Stomach (tissue), 4 donors: ENCODE measurements around the gene IQCH.

Source experiments
- EP300 ChIP-seq: sonication (generic); formaldehyde crosslinking; IDR thresholded peaks from one replicate; pipeline ENCODE4 v1.6.1; 2017; ENCODE audit warnings: antibody characterized with exemption
- POLR2A ChIP-seq, 4 donors: fragments of 450-650 bp; IDR thresholded peaks; one replicate each; pipeline ENCODE4 v1.6.1; 2016; ENCODE audit warnings: antibody characterized with exemption in 4 of 4, control low read depth in 2 of 4, mild to moderate bottlenecking in 1 of 4, moderate library complexity in 1 of 4
- POLR2AphosphoS5 ChIP-seq, 3 donors: sonication (generic); formaldehyde crosslinking; IDR thresholded peaks; one replicate each; pipeline ENCODE4 v1.6.1; 2016; ENCODE audit warnings: antibody characterized with exemption in 3 of 3
- TF ChIP-seq, protein P1 (sequence below), 7 experiments: fragments of 450-650 bp in 4 of 7; fragments of 200-600 bp in 3 of 7; sonication (generic) in 3 of 7; IDR thresholded peaks; one replicate each; pipeline ENCODE4 v1.5.1; 2016 to 2019; ENCODE audit warnings: antibody characterized with exemption in 7 of 7, control low read depth in 2 of 7, mild to moderate bottlenecking in 1 of 7

DNA sequence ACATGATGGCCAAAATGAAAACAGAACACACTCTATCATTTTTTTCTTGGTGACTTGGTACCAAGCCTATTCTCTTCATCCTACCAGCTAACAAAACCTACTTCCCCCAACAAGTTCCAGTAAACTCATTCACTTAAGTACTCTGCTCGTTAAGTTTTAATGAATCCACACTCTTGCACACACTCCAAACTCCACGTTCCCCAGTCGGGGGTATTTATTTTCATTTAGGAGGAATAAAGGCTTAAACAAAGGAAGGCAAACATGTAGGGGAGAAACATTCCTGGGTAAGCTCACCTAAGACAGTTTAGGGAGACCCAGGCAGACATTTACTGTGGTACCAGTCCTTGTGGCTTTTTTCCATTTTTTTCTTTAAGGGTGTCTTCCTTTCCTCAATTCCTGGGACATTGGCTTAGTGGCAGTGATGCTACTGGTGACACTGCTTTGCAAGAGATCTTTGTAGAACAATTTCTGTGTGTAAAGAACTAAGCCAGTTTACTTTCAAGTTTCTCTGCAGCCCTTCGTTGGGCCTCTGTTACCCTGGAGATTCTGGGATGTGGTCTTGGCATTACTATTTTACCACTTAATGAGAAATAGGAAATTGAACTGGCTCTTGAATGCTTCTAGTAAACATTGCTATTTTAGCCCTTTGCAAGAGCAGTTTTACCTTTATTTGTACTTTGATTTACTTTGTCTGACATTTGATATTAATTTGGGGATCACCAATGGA lies 149.0 kb downstream of the IQCH start:
- TF ChIP-seq, protein P1, sequence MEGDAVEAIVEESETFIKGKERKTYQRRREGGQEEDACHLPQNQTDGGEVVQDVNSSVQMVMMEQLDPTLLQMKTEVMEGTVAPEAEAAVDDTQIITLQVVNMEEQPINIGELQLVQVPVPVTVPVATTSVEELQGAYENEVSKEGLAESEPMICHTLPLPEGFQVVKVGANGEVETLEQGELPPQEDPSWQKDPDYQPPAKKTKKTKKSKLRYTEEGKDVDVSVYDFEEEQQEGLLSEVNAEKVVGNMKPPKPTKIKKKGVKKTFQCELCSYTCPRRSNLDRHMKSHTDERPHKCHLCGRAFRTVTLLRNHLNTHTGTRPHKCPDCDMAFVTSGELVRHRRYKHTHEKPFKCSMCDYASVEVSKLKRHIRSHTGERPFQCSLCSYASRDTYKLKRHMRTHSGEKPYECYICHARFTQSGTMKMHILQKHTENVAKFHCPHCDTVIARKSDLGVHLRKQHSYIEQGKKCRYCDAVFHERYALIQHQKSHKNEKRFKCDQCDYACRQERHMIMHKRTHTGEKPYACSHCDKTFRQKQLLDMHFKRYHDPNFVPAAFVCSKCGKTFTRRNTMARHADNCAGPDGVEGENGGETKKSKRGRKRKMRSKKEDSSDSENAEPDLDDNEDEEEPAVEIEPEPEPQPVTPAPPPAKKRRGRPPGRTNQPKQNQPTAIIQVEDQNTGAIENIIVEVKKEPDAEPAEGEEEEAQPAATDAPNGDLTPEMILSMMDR (IDR thresholded peaks at IDR 0.05): no peak
- TF ChIP-seq EP300 (no peak), POLR2AphosphoS5 (IDR thresholded peaks at IDR 0.05) (no peak), POLR2A (IDR thresholded peaks at IDR 0.05) (no peak)
